Esophagus (tissue), 2 donors: ENCODE results near the gene SEPTIN2. TPM values are rescaled to one million over a fixed set of nuclear protein-coding genes. Genes with fewer than 3 reads are reported as not detected.
A peak's percentile ranks its signal among the peaks of the same experiment; 100 is the strongest.
"Not testable (repeated sequence)": the region's sequence is repeated elsewhere in the genome, so short reads cannot be mapped to it uniquely, and the experiment has no call there.

ENCODE experiments used
- H3K27ac ChIP-seq, 2 donors: one replicate each; pipeline ENCODE4 v1.5.1; 2013; ENCODE audit warnings: low read depth in 2 of 2, mild to moderate bottlenecking in 2 of 2, inconsistent platforms in 1 of 2, low read length in 1 of 2, moderate library complexity in 1 of 2
- H3K27me3 ChIP-seq, 2 donors: one replicate each; pipeline ENCODE4 v1.6.1; 2013; ENCODE audit warnings: low read length in 2 of 2, control low read depth in 1 of 2, mild to moderate bottlenecking in 1 of 2; ENCODE audit not compliant: insufficient read depth in 2 of 2, control insufficient read depth in 1 of 2
- H3K36me3 ChIP-seq, 2 donors: one replicate each; pipeline ENCODE4 v1.6.1; 2013; ENCODE audit warnings: low read length in 1 of 2; ENCODE audit not compliant: control insufficient read depth in 2 of 2, insufficient read depth in 2 of 2
- H3K4me1 ChIP-seq, 2 donors: one replicate each; pipeline ENCODE4 v1.6.1; 2013; ENCODE audit warnings: low read length in 1 of 2; ENCODE audit not compliant: control insufficient read depth in 2 of 2, insufficient read depth in 2 of 2
- H3K4me3 ChIP-seq, 2 donors: one replicate each; pipeline ENCODE4 v1.5.1; 2013; ENCODE audit warnings: low read length in 2 of 2, mild to moderate bottlenecking in 2 of 2, low read depth in 1 of 2, moderate library complexity in 1 of 2
- H3K9me3 ChIP-seq, 2 donors: one replicate each; pipeline ENCODE4 v1.6.1; 2013; ENCODE audit warnings: mild to moderate bottlenecking in 2 of 2, low read depth in 1 of 2, low read length in 1 of 2, moderate library complexity in 1 of 2; ENCODE audit not compliant: control insufficient read depth in 2 of 2, insufficient read depth in 1 of 2
- WGBS, 2 donors: extraction: QIAGEN DNeasy Blood & Tissue Kit; methylation state at CpG; one replicate each; pipeline ENCODE4 v1.1.7; 2013; 5-methylcytosine and 5-hydroxymethylcytosine counted together
- polyA plus RNA-seq, 2 donors: library from polyadenylated mRNA; stranded (reverse); fragments of 200-250 nt; gene quantifications; one replicate each; pipeline ENCODE4 v1.2.3, GENCODE V29; 2013
- donor health status: healthy with polysubstance abuse.
- donor health status: Bipolar disorder and iron deficiency.

Gene SEPTIN2
- polyA plus RNA-seq, 2 donors = 63.6 to 95.6 TPM

GRCh38 chr2:241372361-241372992 is 56.8 kb downstream of the SEPTIN2 start:
- no peak overlapping the region for H3K4me3 ChIP-seq
- 58 to 66% methylated on average over 11 of the region's 11 CpGs for WGBS, 2 donors
- peaks cover 5 to 7% of the 10 kb centered on the region in 2 donors for H3K4me1 ChIP-seq
- H3K36me3 ChIP-seq = peaks cover 0 to 4% of the 10 kb centered on the region in 2 donors
- H3K9me3 ChIP-seq = no peaks in the 10 kb centered on the region
- peak overlapping the region in 1 of 2 donors; percentile 49 for H3K27ac ChIP-seq
- no peaks in the 10 kb centered on the region for H3K27me3 ChIP-seq

GRCh38 chr2:241373446-241373845 is 57.7 kb downstream of the SEPTIN2 start:
- WGBS, 2 donors = 81 to 85% methylated on average over 3 of the region's 3 CpGs
- peaks cover 0 to 4% of the 10 kb centered on the region in 2 donors for H3K36me3 ChIP-seq
- no peaks in the 10 kb centered on the region for H3K27me3 ChIP-seq
- no peaks in the 10 kb centered on the region for H3K9me3 ChIP-seq
- peaks cover 5 to 7% of the 10 kb centered on the region in 2 donors for H3K4me1 ChIP-seq
- H3K27ac ChIP-seq = peak overlapping the region in 1 of 2 donors; percentile 6
- H3K4me3 ChIP-seq = no peak overlapping the region

DNA sequence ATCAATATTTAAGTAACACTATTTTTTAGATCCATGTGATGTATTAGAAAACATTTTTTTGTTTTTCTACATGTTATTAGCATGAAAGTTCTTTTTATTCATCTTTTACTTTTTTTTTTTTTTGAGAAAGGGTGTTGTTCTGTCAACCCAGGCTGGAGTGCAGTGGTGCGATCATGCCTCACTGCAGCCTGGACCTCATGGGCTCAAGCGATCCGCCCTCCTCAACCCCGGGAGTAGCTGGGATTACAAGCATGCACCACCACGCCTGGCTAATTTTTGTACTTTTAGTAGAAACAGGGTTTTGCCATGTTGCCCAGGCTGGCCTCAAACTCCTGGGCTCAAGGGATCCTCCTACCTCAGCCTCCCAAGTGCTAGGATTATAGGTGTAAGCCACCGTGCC is 58.2 kb downstream of the SEPTIN2 start:
- H3K36me3 ChIP-seq, H3K27me3 ChIP-seq, H3K4me1 ChIP-seq, H3K9me3 ChIP-seq, H3K4me3 ChIP-seq: not testable (repeated sequence)
- peak overlapping the region in 1 of 2 donors; percentile 60 for H3K27ac ChIP-seq
- 83 to 87% methylated on average over 6 of the region's 6 CpGs for WGBS, 2 donors

DNA sequence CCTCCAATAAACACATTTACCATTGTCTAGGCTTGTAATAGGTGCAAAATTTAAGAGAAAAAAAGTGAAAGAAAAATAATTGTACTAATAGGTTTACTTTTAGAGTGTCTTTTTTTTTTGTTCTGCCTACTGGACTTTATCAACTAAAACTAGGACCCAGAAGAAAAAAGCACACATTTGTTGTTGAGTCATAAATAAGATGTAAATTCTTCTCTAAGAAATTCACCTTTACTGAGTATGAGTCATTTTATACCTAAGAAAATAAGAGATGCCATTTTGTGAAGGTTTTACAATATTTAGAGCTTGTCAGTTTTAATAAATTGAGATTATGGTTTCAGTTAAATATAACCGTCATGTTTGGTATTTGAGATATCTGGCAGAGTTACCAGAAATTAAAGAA is 59.6 kb downstream of the SEPTIN2 start:
- H3K27ac ChIP-seq = no peak overlapping the region
- peaks cover 0 to 4% of the 10 kb centered on the region in 2 donors for H3K36me3 ChIP-seq
- H3K4me1 ChIP-seq = peaks cover 7% of the 10 kb centered on the region in 2 donors
- no peak overlapping the region for H3K4me3 ChIP-seq
- 73 to 79% methylated on average over 1 of the region's 1 CpG for WGBS, 2 donors
- H3K9me3 ChIP-seq = no peaks in the 10 kb centered on the region
- H3K27me3 ChIP-seq = no peaks in the 10 kb centered on the region

- Histone ChIP-seq H3K27me3 (no peaks in the 10 kb centered on the region), H3K4me1 (peaks cover 7 to 9% of the 10 kb centered on the region in 2 donors), H3K27ac (no peak overlapping the region), H3K36me3 (peaks cover 0 to 4% of the 10 kb centered on the region in 2 donors), H3K4me3 (no peak overlapping the region), H3K9me3 (no peaks in the 10 kb centered on the region)
- WGBS, 2 donors = 64 to 72% methylated on average over 2 of the region's 2 CpGs
Measured at GRCh38 chr2:241376808-241377207, 61.1 kb downstream of the SEPTIN2 start.

GRCh38 chr2:241378816-241379215 is 63.1 kb downstream of the SEPTIN2 start:
- Histone ChIP-seq H3K9me3 (no peaks in the 10 kb centered on the region), H3K4me3 (no peak overlapping the region), H3K36me3 (peaks cover 4% of the 10 kb centered on the region in 2 donors), H3K27me3 (no peaks in the 10 kb centered on the region), H3K4me1 (peaks cover 5% of the 10 kb centered on the region in 2 donors), H3K27ac (no peak overlapping the region)
- WGBS, 2 donors = 45 to 54% methylated on average over 2 of the region's 2 CpGs

DNA sequence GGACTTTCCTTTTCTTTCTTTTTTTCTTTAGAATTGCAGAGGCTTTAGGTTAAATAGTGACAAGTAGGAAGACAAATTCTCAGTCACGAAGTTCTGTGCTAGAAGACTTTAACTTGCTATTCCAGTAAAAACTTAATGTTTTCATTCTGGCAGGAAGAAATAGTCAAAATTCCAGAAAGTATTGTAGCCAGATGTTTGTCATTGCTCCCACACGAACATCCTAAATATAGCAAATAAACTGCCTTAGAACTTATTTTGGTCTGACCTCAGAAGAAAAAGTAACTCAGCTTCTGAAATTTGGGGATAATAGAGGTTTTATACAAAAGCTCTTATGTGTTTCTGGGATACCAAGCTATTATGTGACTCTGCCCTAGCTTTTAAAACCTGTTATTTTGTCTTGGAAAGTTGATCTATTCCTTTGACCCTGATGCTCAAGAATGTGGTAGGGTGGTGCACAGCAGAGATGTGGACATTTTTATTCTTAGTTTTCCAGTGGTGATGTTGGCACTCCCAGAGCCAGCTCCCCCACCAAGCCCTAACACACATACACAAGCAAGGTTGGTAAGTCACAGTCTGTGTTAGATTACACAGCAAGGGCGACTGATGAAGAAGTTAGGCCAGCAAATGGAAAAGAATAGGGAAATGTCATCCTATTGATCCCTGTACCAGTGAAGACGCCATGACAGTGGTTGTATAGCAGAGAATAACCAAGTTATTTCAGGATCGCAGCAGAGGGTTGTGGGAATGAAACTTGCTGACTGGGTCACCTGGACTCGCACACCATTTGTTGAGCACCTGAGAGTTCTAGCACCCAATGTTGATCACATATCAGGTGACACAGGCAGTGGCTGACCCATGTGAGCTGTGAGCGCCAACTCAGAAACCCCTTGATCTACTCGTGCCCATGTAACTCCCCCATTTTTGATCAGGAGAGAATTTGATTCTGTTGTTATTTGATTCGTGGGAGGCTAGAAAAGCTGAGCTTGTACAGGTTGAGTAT is 64.1 kb downstream of the SEPTIN2 start:
- 82 to 84% methylated on average over 9 of the region's 9 CpGs for WGBS, 2 donors

DNA sequence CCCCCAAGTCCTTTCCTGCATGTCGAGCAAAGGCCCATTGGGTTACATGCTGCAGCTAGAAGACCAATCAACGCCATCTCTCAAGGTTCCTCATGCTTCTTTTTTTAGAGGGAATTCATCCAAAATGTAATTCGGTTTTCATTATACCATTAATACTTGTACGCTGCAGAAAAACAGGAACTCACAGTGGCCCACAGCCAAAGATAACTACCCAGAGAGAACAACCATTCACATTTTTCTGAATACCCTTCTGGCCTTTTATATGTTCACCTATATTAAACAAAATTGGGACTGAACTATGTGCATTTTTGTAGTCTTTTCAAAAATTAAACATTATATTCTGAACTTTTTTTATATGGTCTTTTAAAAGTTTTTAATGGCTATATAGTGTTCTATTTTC is 66.1 kb downstream of the SEPTIN2 start:
- Histone ChIP-seq H3K4me3 (no peak overlapping the region), H3K27me3 (no peaks in the 10 kb centered on the region), H3K4me1 (peaks cover 5 to 8% of the 10 kb centered on the region in 2 donors), H3K36me3 (peaks cover 0 to 8% of the 10 kb centered on the region in 2 donors), H3K9me3 (no peaks in the 10 kb centered on the region), H3K27ac (no peak overlapping the region)
- 50 to 58% methylated on average over 4 of the region's 4 CpGs for WGBS, 2 donors

More for the DNA sequence above, 64.1 kb downstream of the SEPTIN2 start:
- H3K9me3 ChIP-seq = no peaks in the 10 kb centered on the region
- H3K4me1 ChIP-seq = peaks cover 5% of the 10 kb centered on the region in 2 donors
- H3K27me3 ChIP-seq = no peaks in the 10 kb centered on the region
- peak overlapping the region in 1 of 2 donors; percentile 17 for H3K27ac ChIP-seq
- H3K36me3 ChIP-seq = peaks cover 4% of the 10 kb centered on the region in 2 donors
- no peak overlapping the region for H3K4me3 ChIP-seq

GRCh38 chr2:241385450-241385849 is 69.7 kb downstream of the SEPTIN2 start:
- not testable (repeated sequence) for H3K4me3 ChIP-seq, H3K27ac ChIP-seq, H3K4me1 ChIP-seq, H3K27me3 ChIP-seq, H3K36me3 ChIP-seq, H3K9me3 ChIP-seq
- WGBS, 2 donors = 93 to 97% methylated on average over 7 of the region's 7 CpGs
